ENCODE data around the gene PLCB1.

The PLCB1 gene

GRCh38 chr20:8301655-8302054 is 169.6 kb downstream of the PLCB1 start:
- Histone ChIP-seq H3K4me3 (replicated peaks; ENCODE audit: low read depth, low read length) (no peak overlapping the region), H3K27me3 (replicated peaks; ENCODE audit: control insufficient read depth, insufficient read depth, low read length) (no peaks in the 10 kb centered on the region), H3K36me3 (ENCODE audit: control insufficient read depth, insufficient read depth, low read length) (no peaks in the 10 kb centered on the region)
- no peak for DNase-seq (ENCODE audit: extremely low read depth, insufficient read length)
- no peak for TF ChIP-seq CTCF (IDR thresholded peaks at IDR 0.05; ENCODE audit: insufficient read depth, low read length, poor library complexity, severe bottlenecking)

- TF ChIP-seq CTCF (IDR thresholded peaks at IDR 0.05; ENCODE audit: insufficient read depth, low read length, poor library complexity, severe bottlenecking): no peak
- H3K36me3 ChIP-seq (ENCODE audit: control insufficient read depth, insufficient read depth, low read length): no peaks in the 10 kb centered on the region
- no peak for DNase-seq (ENCODE audit: extremely low read depth, insufficient read length)
- no peak overlapping the region for H3K4me3 ChIP-seq (replicated peaks; ENCODE audit: low read depth, low read length)
- no peaks in the 10 kb centered on the region for H3K27me3 ChIP-seq (replicated peaks; ENCODE audit: control insufficient read depth, insufficient read depth, low read length)
These were observed 171.6 kb downstream of the PLCB1 start for GRCh38 chr20:8303651-8304050.

- Histone ChIP-seq H3K27me3 (replicated peaks; ENCODE audit: control insufficient read depth, insufficient read depth, low read length) (no peaks in the 10 kb centered on the region), H3K36me3 (ENCODE audit: control insufficient read depth, insufficient read depth, low read length) (no peaks in the 10 kb centered on the region), H3K4me3 (replicated peaks; ENCODE audit: low read depth, low read length) (no peak overlapping the region)
- TF ChIP-seq CTCF (IDR thresholded peaks at IDR 0.05; ENCODE audit: insufficient read depth, low read length, poor library complexity, severe bottlenecking): no peak
- no peak for DNase-seq (ENCODE audit: extremely low read depth, insufficient read length)
These were observed 172.2 kb downstream of the PLCB1 start for GRCh38 chr20:8304124-8304816.

- Histone ChIP-seq H3K27me3 (replicated peaks; ENCODE audit: control insufficient read depth, insufficient read depth, low read length) (no peaks in the 10 kb centered on the region), H3K4me3 (replicated peaks; ENCODE audit: low read depth, low read length) (no peak overlapping the region), H3K36me3 (ENCODE audit: control insufficient read depth, insufficient read depth, low read length) (no peaks in the 10 kb centered on the region)
- peak; percentile 79 for TF ChIP-seq CTCF (IDR thresholded peaks at IDR 0.05; ENCODE audit: insufficient read depth, low read length, poor library complexity, severe bottlenecking)
- peak; percentile 18 for DNase-seq (ENCODE audit: extremely low read depth, insufficient read length)
These were observed 173.4 kb downstream of the PLCB1 start for GRCh38 chr20:8305449-8305978.

- Histone ChIP-seq H3K36me3 (ENCODE audit: control insufficient read depth, insufficient read depth, low read length) (no peaks in the 10 kb centered on the region), H3K4me3 (replicated peaks; ENCODE audit: low read depth, low read length) (no peak overlapping the region), H3K27me3 (replicated peaks; ENCODE audit: control insufficient read depth, insufficient read depth, low read length) (no peaks in the 10 kb centered on the region)
- DNase-seq (ENCODE audit: extremely low read depth, insufficient read length): no peak
- TF ChIP-seq CTCF (IDR thresholded peaks at IDR 0.05; ENCODE audit: insufficient read depth, low read length, poor library complexity, severe bottlenecking): no peak
These were observed 174.9 kb downstream of the PLCB1 start for GRCh38 chr20:8306937-8307336.

All from GM06990 (cell line).